GM21381 (cell line): Measurements from ENCODE around the gene PTPN12.
A peak's percentile ranks its signal among the peaks of the same experiment; 100 is the strongest.
"Not testable (repeated sequence)": the region's sequence is repeated elsewhere in the genome, so short reads cannot be mapped to it uniquely, and the experiment has no call there.

ENCODE experiments used
- ATAC-seq: cut with Tn5 transposase; IDR thresholded peaks from one replicate; pipeline ENCODE4 v1.9.1; 2021; ENCODE audit warnings: mild to moderate bottlenecking, moderate library complexity; ENCODE audit not compliant: unreplicated experiment

PTPN12 gene

DNA sequence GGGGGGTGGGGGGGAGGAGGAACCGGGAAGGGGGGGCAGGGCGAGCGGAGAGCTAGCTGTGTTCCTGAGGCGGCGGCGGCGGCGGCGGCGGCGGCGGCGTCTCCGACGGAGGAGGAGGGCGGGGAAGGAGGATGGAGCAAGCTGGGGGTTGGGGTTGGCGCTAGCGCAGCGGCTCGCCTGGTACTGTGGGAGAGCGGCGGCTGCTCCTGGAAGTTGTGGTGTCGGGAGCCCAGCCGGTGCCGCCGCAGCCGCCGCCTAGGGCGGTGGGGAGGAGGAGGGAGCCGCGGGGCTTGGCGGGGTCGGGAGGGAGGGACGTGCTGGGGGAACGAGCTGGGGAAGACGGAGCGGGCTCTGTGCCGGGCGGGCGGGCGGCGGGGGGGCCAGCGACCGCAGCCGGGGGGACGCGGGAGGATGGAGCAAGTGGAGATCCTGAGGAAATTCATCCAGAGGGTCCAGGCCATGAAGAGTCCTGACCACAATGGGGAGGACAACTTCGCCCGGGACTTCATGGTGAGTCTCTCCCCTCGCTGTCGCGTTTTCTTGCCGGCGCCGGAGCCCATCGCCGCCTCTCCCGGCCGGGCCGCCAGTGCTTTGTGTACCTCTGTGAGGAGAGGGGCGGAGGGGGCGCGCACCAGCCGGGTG lies at the start of gene PTPN12:
PTPN12 (plus strand) TSS at position 160 of the 642 bp plus-strand sequence; CDS start at position 412, 252 bp downstream.
- ATAC-seq: peak; percentile 37

GRCh38 chr7:77488986-77489385 lies 48.1 kb upstream of the PTPN12 start:
- no peak for ATAC-seq

- no peak for ATAC-seq
These were observed 40.0 kb upstream of the PTPN12 start for GRCh38 chr7:77497079-77497478.

DNA sequence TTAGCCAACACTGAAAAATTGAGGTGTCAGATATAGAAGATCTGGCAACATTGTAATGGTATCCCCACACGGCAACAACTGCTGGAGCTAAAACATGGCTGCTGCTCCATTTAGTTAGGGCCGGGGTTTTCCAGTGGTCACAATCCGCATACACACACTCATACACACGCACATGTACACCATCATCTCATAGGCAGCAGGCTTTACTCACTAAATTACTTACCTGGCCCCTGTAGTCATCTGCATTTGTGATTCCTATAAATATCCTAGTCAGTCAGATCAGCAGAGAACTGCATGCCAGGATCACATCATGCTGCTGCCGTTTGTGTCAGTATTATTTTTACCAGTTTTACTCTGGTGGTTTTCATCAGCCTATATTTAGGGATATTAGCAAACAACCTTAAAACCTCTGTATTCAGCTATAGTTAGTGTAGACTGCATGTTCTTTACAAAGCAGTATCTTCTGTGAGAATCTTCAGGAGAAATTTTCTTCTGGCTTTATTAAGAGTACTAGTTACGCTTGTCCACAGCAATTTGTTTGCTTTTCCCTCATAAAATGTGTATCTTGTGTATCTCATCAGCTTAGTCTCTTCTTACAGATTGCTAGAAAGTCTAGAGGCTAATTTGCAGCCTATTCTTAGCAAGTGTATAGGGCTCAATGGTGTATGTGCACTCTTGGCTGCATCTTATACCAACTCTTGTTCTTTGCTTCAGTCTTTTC lies 38.3 kb upstream of the PTPN12 start:
- ATAC-seq: no peak

DNA sequence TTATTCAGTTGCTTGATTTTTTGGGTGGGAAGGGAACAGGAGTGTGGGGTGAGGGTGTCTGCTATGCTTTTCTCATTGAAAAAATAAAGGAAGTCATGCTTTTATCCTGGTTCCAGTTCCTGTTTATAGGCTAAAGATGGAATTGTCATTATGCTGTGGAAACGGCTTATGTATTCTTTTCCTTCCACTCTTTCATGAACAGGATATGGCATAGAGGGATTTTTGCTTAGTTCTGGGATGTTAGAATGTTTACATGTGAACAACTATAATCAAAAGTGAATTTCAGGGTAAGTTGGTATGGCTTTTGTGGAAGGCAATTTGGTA lies 35.9 kb upstream of the PTPN12 start:
- ATAC-seq: no peak

- ATAC-seq: no peak
These were observed 32.1 kb upstream of the PTPN12 start for GRCh38 chr7:77504951-77505350.

DNA sequence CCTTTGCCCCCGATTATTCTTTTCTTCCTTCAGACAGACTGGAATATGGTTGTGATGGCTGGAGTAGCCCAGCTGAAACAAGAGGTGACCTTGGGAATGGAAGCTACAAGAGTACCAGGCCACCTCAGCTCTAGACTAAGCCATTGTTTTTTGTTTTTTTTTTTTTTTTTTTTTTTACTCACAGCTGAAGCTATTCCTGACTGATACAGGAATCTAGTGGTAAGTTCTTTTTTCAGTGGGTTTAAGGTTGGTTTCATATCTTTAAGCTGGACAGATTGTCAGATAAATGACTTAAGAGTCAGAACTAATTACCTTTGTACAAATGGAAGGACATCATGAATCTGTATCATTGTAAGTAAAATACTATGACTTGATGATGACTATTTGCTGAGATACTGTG lies 30.2 kb upstream of the PTPN12 start:
- no peak for ATAC-seq

DNA sequence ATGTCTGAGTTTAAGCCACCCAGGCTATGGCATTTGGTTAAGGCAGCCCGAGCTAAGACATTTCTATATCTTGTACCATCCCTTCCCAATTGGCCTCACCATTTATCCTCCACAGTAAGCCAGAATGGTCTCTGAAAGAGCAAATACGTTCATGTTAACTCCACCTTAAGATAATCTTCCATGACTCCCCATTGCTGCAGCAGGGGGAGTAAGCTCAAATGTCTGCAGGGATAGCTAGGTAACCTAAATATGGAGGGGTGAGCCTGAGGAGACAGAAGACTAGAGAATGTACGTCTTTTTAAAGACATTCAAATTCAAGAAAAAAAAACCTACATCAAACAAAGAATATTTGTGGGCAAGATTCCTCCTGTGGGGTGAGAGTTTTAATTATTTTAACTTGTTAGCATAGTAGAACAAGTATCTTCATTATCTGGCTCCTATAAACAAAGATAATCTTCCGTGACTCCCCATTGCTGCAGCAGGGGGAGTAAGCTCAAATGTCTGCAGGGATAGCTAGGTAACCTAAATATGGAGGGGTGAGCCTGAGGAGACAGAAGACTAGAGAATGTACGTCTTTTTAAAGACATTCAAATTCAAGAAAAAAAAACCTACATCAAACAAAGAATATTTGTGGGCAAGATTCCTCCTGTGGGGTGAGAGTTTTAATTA lies 24.0 kb upstream of the PTPN12 start:
- not testable (repeated sequence) for ATAC-seq

DNA sequence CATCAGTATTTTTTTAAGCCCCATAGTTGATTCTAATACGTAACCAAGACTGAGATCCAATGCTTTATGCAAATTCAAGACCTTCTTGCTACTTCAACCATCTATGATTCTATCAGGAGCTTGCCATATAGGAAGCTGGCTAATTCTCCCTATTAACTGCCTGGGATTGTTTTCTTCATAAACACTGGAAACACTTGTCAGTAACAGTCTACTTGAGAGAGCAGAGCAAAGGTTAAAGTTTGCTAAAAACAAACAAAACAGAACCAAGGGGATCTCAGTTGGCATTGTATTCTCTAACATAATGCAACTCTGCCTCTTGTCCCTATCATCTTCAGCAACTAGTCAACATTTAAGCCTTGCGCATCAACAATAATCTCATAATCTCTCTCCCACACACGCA lies 21.0 kb upstream of the PTPN12 start:
- ATAC-seq: no peak

DNA sequence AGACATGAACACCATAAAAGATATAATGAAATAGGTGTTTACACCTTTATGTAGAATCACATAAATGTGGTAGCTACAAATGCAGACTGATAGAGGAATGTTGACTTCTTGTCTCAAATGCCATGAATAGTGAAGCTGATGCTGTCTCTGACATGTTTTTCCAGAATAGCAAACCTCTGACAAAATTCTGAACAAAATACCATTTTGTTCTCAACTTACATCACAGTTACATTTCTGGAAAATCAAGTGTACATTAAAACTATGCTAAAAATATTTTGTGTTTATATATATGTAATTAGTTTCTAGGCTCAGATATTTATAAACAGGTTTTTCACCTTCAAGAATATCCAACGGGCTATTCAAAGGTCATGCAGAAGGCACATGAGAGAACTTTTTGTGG lies 16.8 kb upstream of the PTPN12 start:
- ATAC-seq: no peak

DNA sequence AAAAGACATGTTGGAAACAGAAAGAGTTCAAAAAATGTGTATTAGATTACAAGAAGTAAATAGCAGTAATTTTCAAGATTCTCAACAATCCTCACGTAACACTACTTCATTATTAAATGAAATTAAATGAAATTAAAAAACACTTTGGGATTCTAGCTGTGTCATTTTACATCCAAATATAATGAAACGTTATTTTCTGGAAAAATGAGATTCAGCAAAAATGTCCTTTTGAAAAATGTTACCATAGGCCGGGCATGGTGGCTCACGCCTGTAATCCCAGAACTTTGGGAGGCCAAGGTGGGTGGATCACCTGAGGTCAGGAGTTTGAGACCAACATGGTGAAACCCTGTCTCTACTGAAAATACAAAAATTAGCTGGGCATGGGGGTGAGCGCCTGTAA lies 15.6 kb upstream of the PTPN12 start:
- ATAC-seq: not testable (repeated sequence)

DNA sequence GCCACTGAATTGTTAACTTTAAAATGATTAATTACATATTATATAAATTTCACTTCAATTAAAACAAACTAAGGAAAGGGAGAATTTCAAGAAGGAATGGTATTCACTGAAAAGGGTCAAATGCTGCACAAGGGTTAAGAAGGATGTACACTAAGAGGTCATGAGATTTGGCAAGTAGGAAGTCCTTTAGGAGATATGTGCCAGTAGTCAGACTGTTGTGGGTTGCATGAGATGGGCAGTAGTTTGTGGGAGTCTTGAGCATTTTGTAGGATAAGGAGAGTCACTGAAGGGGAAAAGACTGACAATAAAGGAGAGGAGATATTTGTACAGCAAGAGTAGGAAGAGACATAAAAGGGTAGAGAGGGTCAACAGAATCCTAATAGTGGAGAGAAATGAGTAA lies 12.4 kb upstream of the PTPN12 start:
- ATAC-seq: no peak

DNA sequence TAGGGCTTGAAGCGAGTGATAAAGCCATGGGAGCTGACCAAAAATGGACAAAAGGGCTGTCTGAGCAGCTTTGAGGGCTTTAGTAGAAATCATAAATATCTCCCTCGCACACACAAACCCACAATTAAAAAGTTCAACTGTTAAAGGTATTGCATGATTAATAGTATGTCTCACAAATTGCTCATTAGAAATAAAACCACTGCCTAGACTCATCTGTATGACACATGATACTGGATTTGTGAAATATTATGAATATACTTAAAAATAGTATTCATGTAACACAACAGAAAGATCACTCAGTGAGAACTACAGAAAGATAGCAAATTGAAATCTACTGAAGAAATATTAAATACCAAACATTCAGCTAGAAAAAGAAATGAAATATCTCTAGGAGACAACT lies 11.9 kb upstream of the PTPN12 start:
- no peak for ATAC-seq

GRCh38 chr7:77528368-77528767 lies 8.7 kb upstream of the PTPN12 start:
- ATAC-seq: no peak

- ATAC-seq: no peak
These were observed 7.8 kb upstream of the PTPN12 start for GRCh38 chr7:77529279-77529678.

DNA sequence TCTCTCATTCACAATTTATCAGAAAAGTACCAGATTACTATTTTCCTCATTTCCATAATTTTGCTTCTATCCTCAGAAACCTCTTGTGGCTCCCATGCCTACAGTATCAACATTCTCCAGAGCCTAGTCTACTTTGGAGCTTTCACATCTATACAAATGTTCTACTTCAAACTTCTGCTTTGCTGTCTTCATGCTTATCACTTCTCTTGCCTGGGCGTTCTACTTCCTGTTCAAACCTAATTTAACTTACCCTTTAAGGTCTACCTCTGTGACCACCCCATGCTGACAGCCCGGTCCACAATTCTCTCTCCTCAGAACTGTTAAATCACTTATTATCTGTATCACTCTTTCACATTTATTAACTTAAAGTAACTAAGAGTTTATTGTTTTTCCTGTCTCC lies 6.1 kb upstream of the PTPN12 start:
- peak; percentile 60 for ATAC-seq

- no peak for ATAC-seq
These were observed 4.8 kb upstream of the PTPN12 start for GRCh38 chr7:77532247-77532646.

DNA sequence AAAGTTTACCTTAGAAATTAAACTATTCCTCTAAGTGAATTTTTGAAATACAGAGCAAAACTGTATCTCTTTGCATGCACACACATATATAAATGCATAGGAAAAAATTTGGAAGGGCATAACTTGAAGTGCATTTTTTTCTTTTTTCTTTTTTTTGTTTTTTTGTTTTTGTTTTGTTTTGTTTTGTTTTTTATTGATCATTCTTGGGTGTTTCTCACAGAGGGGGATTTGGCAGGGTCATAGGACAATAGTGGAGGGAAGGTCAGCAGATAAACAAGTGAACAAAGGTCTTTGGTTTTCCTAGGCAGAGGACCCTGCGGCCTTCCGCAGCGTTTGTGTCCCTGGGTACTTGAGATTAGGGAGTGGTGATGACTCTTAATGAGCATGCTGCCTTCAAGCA lies 4.4 kb upstream of the PTPN12 start:
- ATAC-seq: not testable (repeated sequence)

- ATAC-seq: not testable (repeated sequence)
These were observed 3.0 kb upstream of the PTPN12 start for GRCh38 chr7:77534046-77534445.

GRCh38 chr7:77536017-77536412 lies 1.1 kb upstream of the PTPN12 start:
- no peak for ATAC-seq

DNA sequence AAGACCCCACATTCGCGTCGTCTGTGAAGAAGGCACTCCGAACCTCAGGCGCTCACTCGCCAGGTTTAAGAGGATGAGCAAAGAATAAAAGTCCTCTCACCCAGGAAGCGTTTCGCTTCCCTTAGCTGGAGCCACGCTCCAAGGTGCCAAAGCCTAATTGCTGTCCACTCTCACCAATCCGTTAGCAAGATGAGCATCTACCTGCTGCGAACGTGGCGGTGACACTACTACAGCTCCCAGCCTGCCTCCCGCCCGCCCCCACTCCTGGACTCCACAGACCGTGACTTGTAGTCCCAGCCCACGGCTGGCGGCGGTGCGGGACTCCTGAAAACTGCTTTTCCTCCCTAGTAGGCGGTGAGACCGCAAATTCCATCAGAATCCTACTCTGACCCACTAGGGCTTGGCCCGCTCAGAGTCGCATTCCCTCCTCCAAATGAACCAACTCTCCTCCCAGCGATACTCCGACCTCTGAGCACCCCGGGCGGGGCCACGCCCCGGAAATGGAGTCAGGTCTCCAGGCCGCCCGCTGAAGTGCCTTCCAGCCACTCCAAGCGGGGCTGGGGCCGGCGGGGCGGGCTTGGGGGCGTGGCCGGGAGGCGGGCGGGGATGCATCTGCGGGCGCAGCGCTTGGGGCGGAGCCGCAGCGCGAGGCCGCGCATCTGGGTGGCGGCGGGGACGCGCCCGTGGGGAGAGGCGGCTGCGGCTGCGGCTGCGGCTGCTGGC lies 521 bp upstream of the PTPN12 start:
- ATAC-seq: peak; percentile 88
